GM12875 (cell line): ENCODE results near the gene PUS7L.
"Not testable (repeated sequence)": the region's sequence is repeated elsewhere in the genome, so short reads cannot be mapped to it uniquely, and the experiment has no call there.

Experiments
- H3K4me3 ChIP-seq: one replicate; pipeline ENCODE4 v1.5.1; 2011; ENCODE audit warnings: low read depth, low read length, control low read depth
- TF ChIP-seq, protein P1 (sequence below): IDR thresholded peaks from 2 replicates; pipeline ENCODE4 v1.5.1; 2011; ENCODE audit warnings: low read depth, mild to moderate bottlenecking, control low read depth, inconsistent platforms, low read length, moderate library complexity, borderline replicate concordance; ENCODE audit not compliant: insufficient read depth

The PUS7L gene

DNA sequence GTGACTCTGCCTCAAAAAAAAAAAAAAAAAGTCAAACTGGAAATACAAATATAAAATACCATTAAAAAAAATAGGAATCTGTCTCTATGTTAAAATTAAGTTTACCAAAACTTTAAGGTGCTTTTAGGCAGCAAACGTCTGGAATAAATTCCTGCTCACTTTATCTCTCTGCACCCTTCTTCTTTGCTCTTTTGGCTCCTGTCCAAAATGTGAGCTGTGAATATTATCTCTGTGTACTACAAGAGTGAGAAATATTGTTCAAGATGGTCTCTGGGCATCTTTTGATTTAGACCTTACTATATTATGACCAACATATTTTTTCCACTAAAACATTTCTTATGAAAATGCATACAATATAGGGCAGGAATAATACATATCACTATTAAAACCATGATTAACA, 63.7 kb downstream of the PUS7L start:
- TF ChIP-seq, protein P1, sequence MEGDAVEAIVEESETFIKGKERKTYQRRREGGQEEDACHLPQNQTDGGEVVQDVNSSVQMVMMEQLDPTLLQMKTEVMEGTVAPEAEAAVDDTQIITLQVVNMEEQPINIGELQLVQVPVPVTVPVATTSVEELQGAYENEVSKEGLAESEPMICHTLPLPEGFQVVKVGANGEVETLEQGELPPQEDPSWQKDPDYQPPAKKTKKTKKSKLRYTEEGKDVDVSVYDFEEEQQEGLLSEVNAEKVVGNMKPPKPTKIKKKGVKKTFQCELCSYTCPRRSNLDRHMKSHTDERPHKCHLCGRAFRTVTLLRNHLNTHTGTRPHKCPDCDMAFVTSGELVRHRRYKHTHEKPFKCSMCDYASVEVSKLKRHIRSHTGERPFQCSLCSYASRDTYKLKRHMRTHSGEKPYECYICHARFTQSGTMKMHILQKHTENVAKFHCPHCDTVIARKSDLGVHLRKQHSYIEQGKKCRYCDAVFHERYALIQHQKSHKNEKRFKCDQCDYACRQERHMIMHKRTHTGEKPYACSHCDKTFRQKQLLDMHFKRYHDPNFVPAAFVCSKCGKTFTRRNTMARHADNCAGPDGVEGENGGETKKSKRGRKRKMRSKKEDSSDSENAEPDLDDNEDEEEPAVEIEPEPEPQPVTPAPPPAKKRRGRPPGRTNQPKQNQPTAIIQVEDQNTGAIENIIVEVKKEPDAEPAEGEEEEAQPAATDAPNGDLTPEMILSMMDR = no peak
- H3K4me3 ChIP-seq = no peak overlapping the region

- TF ChIP-seq, protein P1 = no peak
- H3K4me3 ChIP-seq = no peak overlapping the region
Measured at GRCh38 chr12:43692064-43692463, 66.5 kb downstream of the PUS7L start.

GRCh38 chr12:43685491-43685890, 73.1 kb downstream of the PUS7L start:
- H3K4me3 ChIP-seq = not testable (repeated sequence)

- TF ChIP-seq, protein P1 = peak; percentile 68
- no peak overlapping the region for H3K4me3 ChIP-seq
Measured at GRCh38 chr12:43676183-43676813, 82.3 kb downstream of the PUS7L start.

DNA sequence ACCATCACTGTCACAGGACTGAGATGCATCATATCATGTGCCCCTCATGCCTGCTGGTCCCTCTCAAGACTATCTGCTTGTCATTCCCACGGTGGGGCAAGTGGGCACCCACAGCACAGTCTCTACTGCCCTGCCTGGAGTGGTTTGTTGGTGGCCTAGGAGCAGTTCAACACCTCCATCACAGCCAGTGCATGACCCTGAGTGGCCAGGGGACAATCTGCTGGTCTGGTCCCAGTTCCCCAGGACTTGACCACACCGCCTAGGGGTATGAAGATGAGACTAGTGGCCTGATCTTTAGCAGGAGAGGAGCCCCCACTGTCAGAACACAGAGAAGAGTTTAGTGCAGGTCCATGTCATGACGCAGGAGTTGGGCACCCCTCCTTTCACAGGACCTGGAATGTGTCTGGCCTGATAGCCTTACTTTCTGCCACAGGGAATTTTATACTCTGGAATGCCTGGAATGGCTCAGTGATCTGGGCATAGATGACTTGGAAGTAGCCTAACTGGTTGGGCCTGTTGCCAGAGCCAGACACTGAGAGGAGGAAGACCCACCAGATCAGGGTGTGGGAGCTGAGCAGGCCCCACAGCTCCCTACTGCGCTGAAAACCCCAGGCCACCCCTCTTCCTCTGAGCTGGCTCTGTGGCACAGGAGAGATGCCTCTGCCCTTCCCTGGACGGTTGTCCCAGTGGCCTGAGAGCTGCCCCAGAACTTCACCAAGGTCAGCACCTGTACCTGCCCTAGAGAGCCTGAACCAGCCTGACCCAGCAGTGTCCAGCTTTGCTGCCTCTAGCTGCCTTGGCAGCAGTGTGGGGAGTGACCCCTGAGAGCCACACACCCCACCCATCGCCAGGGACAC, 83.3 kb downstream of the PUS7L start:
- TF ChIP-seq, protein P1 = no peak
- no peak overlapping the region for H3K4me3 ChIP-seq

- H3K4me3 ChIP-seq = no peak overlapping the region
- TF ChIP-seq, protein P1 = no peak
Measured at GRCh38 chr12:43669373-43669772, 89.2 kb downstream of the PUS7L start.
